LNCAP (cell line): ENCODE results near the gene PHF3.

Experiments used
- TF ChIP-seq, protein P1 (sequence below): fragments of 450-650 bp; IDR thresholded peaks from 2 replicates; pipeline ENCODE4 v1.5.1; 2017; ENCODE audit warnings: mild to moderate bottlenecking

The PHF3 gene, protein sequence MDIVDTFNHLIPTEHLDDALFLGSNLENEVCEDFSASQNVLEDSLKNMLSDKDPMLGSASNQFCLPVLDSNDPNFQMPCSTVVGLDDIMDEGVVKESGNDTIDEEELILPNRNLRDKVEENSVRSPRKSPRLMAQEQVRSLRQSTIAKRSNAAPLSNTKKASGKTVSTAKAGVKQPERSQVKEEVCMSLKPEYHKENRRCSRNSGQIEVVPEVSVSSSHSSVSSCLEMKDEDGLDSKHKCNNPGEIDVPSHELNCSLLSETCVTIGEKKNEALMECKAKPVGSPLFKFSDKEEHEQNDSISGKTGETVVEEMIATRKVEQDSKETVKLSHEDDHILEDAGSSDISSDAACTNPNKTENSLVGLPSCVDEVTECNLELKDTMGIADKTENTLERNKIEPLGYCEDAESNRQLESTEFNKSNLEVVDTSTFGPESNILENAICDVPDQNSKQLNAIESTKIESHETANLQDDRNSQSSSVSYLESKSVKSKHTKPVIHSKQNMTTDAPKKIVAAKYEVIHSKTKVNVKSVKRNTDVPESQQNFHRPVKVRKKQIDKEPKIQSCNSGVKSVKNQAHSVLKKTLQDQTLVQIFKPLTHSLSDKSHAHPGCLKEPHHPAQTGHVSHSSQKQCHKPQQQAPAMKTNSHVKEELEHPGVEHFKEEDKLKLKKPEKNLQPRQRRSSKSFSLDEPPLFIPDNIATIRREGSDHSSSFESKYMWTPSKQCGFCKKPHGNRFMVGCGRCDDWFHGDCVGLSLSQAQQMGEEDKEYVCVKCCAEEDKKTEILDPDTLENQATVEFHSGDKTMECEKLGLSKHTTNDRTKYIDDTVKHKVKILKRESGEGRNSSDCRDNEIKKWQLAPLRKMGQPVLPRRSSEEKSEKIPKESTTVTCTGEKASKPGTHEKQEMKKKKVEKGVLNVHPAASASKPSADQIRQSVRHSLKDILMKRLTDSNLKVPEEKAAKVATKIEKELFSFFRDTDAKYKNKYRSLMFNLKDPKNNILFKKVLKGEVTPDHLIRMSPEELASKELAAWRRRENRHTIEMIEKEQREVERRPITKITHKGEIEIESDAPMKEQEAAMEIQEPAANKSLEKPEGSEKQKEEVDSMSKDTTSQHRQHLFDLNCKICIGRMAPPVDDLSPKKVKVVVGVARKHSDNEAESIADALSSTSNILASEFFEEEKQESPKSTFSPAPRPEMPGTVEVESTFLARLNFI (N-terminal part only)

GRCh38 chr6:63635588-63636517 lies at the start of gene PHF3:
Gene PHF3, plus strand, starts transcription at chr6:63635802. Its CDS starts 10,750 bp downstream, at chr6:63646552.
- TF ChIP-seq, protein P1, sequence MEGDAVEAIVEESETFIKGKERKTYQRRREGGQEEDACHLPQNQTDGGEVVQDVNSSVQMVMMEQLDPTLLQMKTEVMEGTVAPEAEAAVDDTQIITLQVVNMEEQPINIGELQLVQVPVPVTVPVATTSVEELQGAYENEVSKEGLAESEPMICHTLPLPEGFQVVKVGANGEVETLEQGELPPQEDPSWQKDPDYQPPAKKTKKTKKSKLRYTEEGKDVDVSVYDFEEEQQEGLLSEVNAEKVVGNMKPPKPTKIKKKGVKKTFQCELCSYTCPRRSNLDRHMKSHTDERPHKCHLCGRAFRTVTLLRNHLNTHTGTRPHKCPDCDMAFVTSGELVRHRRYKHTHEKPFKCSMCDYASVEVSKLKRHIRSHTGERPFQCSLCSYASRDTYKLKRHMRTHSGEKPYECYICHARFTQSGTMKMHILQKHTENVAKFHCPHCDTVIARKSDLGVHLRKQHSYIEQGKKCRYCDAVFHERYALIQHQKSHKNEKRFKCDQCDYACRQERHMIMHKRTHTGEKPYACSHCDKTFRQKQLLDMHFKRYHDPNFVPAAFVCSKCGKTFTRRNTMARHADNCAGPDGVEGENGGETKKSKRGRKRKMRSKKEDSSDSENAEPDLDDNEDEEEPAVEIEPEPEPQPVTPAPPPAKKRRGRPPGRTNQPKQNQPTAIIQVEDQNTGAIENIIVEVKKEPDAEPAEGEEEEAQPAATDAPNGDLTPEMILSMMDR, result no peak

DNA sequence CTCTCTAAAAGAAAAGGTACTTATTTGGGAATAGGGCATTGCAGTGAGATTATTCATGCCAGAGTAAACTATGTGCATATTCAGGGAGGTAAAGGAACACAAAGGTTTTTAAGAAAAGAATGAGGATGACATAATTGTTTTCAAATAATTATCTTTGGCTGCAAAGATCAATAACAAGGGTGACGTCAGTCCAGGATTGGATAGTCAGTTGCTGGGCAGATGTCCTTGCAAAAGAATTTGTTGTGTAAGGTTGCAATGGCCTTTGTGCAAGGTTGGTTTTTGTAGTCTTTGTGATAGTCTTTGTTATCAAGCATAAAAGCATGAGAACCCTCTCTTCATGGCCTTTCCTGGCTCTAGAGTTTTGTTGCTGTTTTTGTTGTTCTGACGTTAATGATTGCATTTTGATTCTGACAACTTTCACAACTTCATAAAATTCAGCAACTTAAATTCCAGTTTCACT lies 45.6 kb upstream of the PHF3 start:
- TF ChIP-seq, protein P1, result no peak

GRCh38 chr6:63592886-63593285 lies 42.7 kb upstream of the PHF3 start:
- TF ChIP-seq, protein P1, result no peak

GRCh38 chr6:63597141-63598048 lies 38.2 kb upstream of the PHF3 start:
- TF ChIP-seq, protein P1, result no peak

DNA sequence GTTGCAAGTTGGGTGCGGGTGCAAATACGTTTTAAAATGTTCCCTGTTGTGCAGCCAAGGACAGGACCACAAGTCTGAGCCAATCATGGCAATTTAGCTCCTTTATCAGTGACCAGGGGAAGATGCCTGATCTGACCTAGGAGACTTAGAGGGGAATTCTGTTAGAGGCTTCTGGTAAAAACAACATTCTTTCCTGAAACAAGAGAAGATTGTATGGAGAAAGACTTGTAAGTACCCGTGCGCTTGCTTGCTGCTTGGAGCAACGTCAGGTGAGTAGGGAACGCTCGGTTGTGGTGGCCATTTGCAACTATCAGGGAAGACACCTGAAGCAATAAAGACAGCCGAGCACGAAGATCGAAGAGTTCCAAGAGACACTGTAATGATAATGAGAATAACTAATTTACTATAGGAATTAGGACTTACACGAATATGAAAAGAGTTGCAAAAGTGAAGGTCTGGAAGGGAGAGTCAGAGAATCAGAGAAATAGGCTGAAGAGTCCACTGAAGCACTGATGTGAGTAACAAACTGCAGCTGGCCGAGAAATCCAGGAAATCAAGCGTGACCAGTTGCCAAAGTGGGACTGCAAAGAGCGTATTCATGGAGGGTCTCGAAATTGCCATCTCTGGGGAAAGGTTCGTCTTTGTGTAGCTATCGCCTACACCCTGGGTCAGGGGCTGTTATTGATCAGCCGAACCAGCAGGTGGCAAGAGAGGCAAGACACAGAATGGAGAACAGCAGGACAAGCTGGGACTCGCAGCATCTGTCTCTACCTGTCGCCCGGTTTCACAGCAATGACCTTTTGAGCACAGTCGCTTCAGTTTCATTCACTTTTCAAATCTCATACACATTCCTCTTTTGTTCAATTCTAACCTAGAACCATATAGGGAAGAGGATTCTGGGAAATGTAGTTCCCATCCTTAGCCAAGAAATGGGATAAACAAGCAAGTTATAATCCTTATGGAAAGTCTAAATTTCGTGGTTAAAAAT lies 37.3 kb upstream of the PHF3 start:
- TF ChIP-seq, protein P1, result peak; percentile 83
